NT2/D1 (cell line): Measurements from ENCODE around the gene RIMBP2.

Source experiments
- DNase-seq: peaks from one replicate; pipeline ENCODE4 v3.0.0-alpha.2; 2011; ENCODE audit warnings: low read depth, low spot score
- H3K27me3 ChIP-seq: 2 replicates; pipeline ENCODE4 v1.6.0; 2011; ENCODE audit warnings: mild to moderate bottlenecking; ENCODE audit not compliant: insufficient read length, insufficient read depth
- H3K36me3 ChIP-seq: 2 replicates; pipeline ENCODE4 v1.6.1; 2011; ENCODE audit warnings: mild to moderate bottlenecking, low read length, mixed read lengths; ENCODE audit not compliant: insufficient read depth, insufficient read length
- H3K4me1 ChIP-seq: 2 replicates; pipeline ENCODE4 v1.5.1; 2011; ENCODE audit not compliant: insufficient read depth, insufficient read length
- H3K4me3 ChIP-seq: 2 replicates; pipeline ENCODE4 v1.5.1; 2011; ENCODE audit warnings: low read depth; ENCODE audit not compliant: insufficient read length
- H3K9ac ChIP-seq: 2 replicates; pipeline ENCODE4 v1.6.0; 2011; ENCODE audit warnings: low read depth; ENCODE audit not compliant: insufficient read length
- H3K9me3 ChIP-seq: 2 replicates; pipeline ENCODE4 v1.5.1; 2011; ENCODE audit warnings: mild to moderate bottlenecking, low read length; ENCODE audit not compliant: insufficient read depth
- SUZ12 ChIP-seq: IDR thresholded peaks from 2 replicates; pipeline ENCODE4 v1.6.1; 2011; ENCODE audit not compliant: insufficient read length, insufficient read depth; ENCODE audit errors: extremely low read depth
- YY1 ChIP-seq: IDR thresholded peaks from 2 replicates; pipeline ENCODE4 v1.6.1; 2011; ENCODE audit not compliant: insufficient read length, insufficient read depth
- ZNF274 ChIP-seq: IDR thresholded peaks from 2 replicates; pipeline ENCODE4 v1.6.1; 2011; ENCODE audit warnings: mild to moderate bottlenecking, low read depth, low read length

The RIMBP2 gene

DNA sequence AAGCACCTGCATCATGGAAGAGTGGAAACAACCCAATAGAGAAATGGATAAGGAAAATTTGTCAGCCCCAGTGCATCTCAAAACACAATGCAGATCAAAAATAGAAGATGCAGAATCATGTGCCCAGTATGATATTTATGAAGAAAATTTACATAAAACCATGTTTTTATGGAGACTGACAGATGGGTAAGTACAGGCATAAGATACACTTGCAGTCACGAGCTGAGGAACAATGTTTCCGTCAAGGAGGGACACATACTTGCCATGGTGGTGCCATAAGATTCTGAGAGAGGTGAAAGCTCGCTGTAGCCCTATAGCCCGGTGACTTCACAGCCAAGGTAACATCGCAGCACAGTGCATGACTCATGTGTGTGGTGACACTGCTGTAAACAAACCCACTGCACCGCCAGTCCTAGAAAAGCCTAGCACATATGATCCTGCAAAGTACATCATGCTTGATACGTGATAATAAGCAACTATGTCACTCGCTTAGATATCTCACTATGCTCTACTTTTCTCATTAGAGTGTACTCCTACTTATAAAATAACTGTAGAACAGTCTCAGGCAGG, 112.6 kb downstream of the RIMBP2 start:
- H3K9me3 ChIP-seq = no peaks in the 10 kb centered on the region
- DNase-seq = no peak

DNA sequence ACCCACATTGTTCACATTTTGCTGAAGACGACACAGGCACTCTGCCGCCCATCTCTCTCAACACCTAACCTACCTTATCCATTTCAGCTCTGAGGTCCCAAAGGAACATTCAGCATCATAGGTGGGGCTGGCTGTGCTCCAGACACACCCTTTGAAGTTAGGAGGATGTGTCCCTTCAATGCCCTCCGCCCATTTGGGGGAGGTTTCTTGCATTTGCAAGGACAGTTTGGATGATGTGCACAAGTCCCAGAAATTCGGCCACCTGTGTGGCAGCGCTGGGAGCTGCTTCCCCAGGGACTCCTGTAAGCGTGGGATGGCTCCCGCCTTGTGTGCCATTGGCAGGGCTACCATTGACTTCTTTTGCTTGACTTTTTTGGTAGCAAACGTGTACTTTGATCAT, 113.8 kb downstream of the RIMBP2 start:
- H3K4me1 ChIP-seq = no peaks in the 10 kb centered on the region
- DNase-seq = no peak
- H3K4me3 ChIP-seq = no peak overlapping the region
- no peaks in the 10 kb centered on the region for H3K36me3 ChIP-seq
- H3K9me3 ChIP-seq = peaks cover 12% of the 10 kb centered on the region
- no peak for TF ChIP-seq SUZ12
- no peak for TF ChIP-seq ZNF274
- TF ChIP-seq YY1 = no peak
- H3K27me3 ChIP-seq = no peaks in the 10 kb centered on the region
- no peak overlapping the region for H3K9ac ChIP-seq

More for the DNA sequence above, 112.6 kb downstream of the RIMBP2 start:
- no peaks in the 10 kb centered on the region for H3K36me3 ChIP-seq
- no peak overlapping the region for H3K4me3 ChIP-seq
- H3K4me1 ChIP-seq = peaks cover 5% of the 10 kb centered on the region
- H3K9ac ChIP-seq = no peak overlapping the region
- TF ChIP-seq YY1 (no peak), SUZ12 (no peak), ZNF274 (no peak)
- H3K27me3 ChIP-seq = no peaks in the 10 kb centered on the region

DNA sequence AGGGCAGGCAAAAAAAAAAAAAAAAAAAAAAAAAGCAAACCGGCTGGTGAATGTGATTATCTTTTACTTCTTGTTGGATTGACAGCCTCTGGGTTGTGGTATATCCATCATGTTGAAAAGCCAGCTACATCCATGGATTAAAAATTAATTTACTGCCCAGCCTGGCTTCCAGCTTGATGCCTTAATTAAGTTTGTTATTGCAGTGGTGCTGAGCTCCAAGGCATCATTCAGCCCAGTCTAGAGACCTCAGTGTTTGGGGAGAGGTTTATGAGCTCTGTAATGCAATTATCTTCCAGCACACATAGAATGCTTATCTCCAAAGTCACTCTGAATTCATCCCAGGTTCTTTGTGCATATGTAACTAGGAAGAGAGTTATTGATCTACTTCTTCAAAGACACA, 114.8 kb downstream of the RIMBP2 start:
- no peak for TF ChIP-seq SUZ12
- TF ChIP-seq ZNF274 = no peak
- TF ChIP-seq YY1 = no peak
- Histone ChIP-seq H3K9ac (no peak overlapping the region), H3K27me3 (no peaks in the 10 kb centered on the region), H3K9me3 (peaks cover 12% of the 10 kb centered on the region), H3K4me1 (no peaks in the 10 kb centered on the region), H3K36me3 (no peaks in the 10 kb centered on the region), H3K4me3 (no peak overlapping the region)
- DNase-seq = no peak

DNA sequence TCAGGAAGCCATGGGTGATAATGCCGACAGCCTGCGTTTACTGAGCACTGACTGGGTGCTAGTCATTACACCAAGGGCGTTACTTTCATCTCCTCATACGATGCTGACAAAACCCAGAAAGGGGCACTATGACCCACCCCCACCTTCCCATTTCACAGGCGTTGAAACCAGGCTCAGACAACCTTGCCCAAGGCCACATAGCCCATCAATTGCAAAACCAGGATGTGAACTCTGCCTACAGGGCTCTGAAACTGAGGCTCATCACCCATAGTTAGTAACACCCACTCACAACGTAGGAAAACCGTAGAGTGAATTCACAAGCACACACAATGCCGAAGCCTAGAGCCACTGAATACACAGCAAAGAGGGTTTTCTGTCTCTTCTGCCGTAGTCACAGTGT, 119.9 kb downstream of the RIMBP2 start:
- peaks cover 2% of the 10 kb centered on the region for H3K4me1 ChIP-seq
- no peak overlapping the region for H3K9ac ChIP-seq
- no peak for DNase-seq
- H3K4me3 ChIP-seq = no peak overlapping the region
- no peaks in the 10 kb centered on the region for H3K27me3 ChIP-seq
- H3K36me3 ChIP-seq = no peaks in the 10 kb centered on the region
- TF ChIP-seq ZNF274 (no peak), SUZ12 (no peak), YY1 (no peak)
- H3K9me3 ChIP-seq = peaks cover 12% of the 10 kb centered on the region

DNA sequence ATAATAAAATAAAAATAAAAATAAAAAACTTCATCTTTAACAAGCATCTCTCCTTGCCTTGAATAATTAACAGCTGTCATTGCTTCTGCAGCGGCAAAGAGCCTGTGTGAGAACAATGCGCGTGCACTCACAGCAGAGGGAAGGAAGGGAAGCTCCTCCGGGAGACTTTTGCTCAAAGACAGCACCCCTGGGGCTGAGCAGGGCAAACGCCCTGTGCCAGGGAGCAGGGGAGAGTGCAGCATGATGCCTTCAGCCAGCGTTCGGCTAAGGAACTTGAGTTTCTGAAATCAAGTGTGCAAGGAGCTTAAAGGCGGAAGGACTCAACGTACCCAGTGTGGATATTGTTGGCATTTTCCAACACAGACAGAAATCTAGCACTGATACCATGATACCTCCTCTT, 120.5 kb downstream of the RIMBP2 start:
- TF ChIP-seq YY1 = no peak
- no peak for TF ChIP-seq SUZ12
- TF ChIP-seq ZNF274 = no peak
- Histone ChIP-seq H3K4me1 (peaks cover 2% of the 10 kb centered on the region), H3K4me3 (no peak overlapping the region), H3K36me3 (no peaks in the 10 kb centered on the region), H3K27me3 (no peaks in the 10 kb centered on the region), H3K9ac (no peak overlapping the region), H3K9me3 (peaks cover 12% of the 10 kb centered on the region)
- DNase-seq = no peak

DNA sequence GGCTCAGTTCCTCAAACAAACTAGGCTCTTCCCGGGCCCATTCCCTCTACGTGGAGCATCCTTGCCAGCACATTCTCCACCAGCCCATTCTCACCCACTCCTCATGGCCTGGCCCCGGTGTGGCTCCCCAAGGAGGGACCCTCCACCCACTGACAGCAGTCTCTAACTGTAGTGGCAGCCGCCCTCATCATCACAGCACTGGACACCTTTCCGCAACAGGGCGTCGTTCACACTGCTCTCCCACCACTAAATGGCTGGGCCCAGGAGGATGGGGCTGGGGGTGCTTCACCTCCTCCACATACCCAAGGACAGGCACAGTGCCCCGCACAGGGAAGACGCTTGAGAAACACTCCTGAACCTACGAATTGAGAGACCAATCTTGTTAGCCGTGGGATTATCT, 123.0 kb downstream of the RIMBP2 start:
- H3K9me3 ChIP-seq = peaks cover 8% of the 10 kb centered on the region
- H3K36me3 ChIP-seq = no peaks in the 10 kb centered on the region
- no peak overlapping the region for H3K4me3 ChIP-seq
- H3K4me1 ChIP-seq = peaks cover 6% of the 10 kb centered on the region
- H3K9ac ChIP-seq = no peak overlapping the region
- no peak for TF ChIP-seq YY1
- no peak for TF ChIP-seq SUZ12
- TF ChIP-seq ZNF274 = no peak
- DNase-seq = no peak
- no peaks in the 10 kb centered on the region for H3K27me3 ChIP-seq

DNA sequence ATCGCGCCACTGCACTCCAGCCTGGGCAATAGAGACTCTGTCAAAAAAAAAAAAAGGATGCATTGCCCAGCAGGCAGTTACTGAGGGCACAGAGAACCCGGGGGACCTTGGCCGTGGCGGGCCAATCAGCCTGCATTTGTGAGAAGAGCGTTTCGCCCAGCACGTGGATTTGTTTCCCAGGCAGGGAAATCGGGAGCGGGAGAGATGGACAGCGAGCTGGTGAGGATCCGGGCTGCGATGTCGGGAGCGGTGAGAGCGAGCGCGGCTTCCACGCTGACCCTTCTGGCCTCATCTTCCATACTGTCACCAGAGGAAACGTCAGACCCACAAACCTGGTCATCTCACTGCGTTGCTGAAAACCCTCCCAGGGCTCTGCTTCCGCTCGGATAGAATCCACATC, 123.5 kb downstream of the RIMBP2 start:
- Histone ChIP-seq H3K4me1 (peaks cover 6% of the 10 kb centered on the region), H3K36me3 (no peaks in the 10 kb centered on the region), H3K27me3 (no peaks in the 10 kb centered on the region), H3K9me3 (peaks cover 4% of the 10 kb centered on the region), H3K9ac (no peak overlapping the region), H3K4me3 (no peak overlapping the region)
- DNase-seq = no peak
- TF ChIP-seq YY1 (no peak), ZNF274 (no peak)

DNA sequence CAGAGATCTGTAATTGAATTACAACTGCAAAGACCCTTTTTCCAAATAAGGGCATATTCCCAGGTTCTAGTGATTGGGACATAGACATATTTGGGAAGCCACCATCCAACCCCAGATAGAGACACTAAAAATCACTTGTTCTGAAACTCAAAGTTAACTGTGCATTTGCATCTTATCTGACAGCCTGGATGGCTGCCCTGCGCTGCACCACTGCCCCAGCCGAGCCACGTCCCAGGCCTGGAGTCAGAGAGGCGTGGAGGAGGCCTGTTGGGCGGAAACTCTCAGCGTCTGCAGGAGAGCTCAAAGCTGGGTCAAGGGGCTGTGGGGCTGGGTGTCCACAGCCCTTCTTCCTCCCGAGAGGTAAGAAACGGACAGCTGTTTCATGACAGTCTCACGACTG, 124.4 kb downstream of the RIMBP2 start:
- Histone ChIP-seq H3K36me3 (no peaks in the 10 kb centered on the region), H3K9me3 (no peaks in the 10 kb centered on the region), H3K4me3 (no peak overlapping the region), H3K4me1 (peaks cover 6% of the 10 kb centered on the region), H3K27me3 (no peaks in the 10 kb centered on the region), H3K9ac (no peak overlapping the region)
- TF ChIP-seq YY1 (no peak), SUZ12 (no peak)
- DNase-seq = no peak
